Measurements from ENCODE around the gene FCGR2B.
"Not testable (repeated sequence)": the region's sequence is repeated elsewhere in the genome, so short reads cannot be mapped to it uniquely, and the experiment has no call there.

The FCGR2B gene

DNA sequence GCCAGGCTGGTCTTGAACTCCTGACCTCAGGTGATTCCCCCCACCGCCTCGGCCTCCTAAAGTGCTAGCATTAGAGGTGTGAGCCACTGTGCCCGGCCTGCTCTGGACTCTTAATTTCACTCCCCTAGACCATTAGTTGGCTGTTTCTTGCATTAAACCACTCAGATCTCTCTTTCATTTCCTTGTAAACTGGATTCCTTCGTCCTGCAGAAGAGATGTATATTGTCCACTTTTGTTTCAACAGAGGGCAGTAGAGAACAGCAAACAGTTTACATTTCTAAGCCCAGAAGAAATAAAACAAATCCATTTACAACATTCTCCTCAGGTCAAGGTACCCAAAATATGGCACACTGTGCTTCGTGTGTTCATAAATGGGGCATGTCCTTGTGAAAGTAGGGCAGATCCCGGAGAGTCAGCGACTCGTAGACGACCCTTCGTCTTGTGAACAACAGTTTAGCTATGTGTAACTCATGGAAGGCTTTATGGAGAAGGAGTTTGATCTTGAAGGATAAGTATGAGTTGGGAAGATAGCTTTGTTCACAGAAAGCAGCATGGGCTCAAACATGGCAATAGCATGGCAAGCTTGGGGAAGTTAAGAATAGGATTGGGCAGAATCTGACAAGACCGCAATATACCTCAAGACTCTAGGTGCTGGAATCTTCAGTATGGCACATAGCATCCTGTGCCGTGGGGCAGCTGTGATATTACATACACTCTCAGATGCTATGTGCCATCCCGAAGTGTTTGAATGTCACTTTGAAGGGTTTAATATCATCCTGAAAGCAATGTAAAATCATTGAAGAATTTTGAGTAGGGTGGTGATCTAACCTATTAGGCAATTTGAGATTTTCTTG is 15.2 kb upstream of the FCGR2B start:
- DNase-seq, result peak; percentile 12

DNA sequence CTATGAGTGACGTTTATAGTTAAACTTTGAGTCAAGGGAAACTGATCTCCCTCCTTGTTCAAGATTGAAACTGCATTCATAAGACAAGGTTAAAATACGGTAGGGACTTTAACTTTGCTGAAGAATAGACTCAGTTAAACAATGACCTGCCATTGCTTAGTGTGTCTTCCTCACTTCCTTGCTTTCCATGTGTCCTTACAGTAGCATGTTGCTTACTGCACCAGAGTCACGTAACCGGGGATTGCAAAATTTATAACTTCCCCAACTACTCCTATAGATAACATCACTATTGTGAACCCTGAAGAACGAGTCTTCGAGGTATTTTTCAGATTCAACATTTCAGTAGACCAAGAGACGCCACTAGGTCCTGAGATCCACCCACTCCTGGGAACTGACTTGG is 9.4 kb upstream of the FCGR2B start:
- not testable (repeated sequence) for DNase-seq

DNA sequence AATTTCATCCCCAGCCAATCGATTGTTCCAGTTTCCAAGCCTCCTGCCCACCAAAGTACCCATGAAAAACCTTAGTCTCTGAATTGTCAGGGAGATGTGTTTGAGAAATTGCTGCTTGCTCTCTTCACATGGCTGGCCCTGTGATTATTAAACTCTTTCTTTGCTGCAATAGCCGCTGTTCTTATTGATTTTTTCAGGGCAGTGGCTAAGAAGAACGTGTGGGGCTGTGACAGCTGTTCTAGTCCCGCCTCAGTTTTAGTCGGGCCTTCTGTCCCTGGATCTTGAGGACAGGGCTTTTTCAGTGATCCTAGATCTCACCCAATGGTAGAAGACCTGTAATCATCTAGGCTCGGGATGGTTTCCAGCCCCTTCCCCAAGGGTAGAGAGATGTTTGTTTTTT is 9.0 kb upstream of the FCGR2B start:
- not testable (repeated sequence) for DNase-seq

DNA sequence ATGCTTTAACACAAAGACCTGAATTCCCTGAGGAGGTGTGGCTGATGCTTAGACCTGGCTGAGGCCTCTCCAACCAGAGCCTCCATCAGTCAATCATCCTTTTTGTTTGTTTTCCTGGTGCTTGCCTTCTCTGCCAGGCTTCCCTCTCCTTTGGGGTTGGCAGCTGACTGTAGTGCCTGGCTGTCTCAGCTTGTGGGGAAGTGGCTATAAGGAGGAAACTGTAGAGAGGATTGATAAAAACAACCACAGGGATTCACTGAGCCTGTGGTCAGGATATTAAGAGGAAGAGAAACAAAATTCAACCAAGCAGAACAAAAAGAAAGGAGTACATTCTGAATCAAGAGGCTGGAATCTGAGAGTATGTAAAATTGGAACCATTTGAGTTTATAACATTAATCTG is 4.4 kb upstream of the FCGR2B start:
- not testable (repeated sequence) for DNase-seq

DNA sequence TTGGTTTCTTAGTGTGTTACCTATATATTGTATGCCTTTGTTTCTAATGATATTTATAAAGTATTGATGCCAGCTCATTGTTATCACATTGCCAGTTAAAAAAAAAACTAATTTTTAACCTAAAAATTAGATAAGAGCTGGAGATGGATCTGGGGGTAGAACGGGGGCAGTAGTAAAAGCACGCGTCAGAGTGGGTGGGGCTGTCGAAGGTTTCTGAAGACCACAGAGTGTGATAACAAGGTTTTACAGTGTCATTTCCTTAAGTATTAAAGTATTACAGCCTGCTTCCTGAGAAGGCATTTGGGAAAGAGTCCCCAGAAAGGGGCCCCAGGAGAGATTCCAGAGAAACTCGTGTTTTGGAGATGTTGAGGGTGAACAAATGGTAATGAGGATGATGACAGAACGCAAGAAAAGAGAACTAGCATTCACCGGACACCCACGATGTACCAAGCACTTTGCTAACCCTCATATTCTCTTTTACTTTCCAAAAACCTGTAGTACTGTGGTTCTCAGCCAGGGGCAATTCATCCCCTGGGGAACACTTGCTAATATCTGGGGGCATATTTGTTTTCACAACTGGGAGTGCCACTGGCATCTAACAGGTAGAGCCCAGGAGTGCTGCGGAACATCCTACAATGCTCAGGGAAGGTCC is 1.2 kb upstream of the FCGR2B start:
- DNase-seq, result not testable (repeated sequence)

DNA sequence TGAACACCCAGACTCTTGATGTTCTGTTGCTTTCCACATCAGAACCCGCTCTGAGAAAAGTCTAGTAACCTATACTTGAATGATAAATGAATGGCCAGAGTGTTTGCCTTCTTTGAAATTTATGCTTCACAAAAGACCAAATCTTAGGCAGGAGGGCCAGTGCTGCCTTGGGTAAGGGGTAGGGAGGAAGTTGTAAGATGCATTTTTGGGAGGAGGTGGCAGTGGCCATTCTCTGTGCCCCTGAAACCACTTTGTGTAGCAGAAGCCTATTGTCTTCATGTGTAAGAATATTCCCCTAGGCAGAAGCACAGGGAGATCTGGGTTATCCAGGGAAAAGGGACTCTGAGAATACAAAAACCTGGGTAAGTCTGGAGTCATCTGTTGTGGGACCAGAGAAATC is 626 bp downstream of the FCGR2B start:
- DNase-seq, result not testable (repeated sequence)

DNA sequence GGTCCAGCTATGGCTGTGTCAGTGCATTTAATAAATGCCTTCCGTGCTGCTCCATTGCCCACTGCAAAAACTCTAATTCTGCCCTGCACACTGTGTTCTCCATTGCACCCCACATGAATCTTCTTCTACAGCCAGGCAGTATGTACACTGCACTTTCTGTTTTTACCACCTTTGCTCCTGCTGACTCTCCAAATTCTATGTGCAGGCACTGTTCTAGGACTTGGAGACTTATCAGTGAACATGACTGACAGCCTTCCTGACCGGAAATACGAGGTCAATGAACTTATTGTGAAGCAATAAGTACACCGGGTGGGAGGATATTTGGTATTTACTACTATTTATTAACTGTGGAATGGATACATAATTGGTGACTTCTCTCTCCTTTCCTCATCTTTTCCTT is 1.7 kb downstream of the FCGR2B start:
- DNase-seq, result not testable (repeated sequence)

DNA sequence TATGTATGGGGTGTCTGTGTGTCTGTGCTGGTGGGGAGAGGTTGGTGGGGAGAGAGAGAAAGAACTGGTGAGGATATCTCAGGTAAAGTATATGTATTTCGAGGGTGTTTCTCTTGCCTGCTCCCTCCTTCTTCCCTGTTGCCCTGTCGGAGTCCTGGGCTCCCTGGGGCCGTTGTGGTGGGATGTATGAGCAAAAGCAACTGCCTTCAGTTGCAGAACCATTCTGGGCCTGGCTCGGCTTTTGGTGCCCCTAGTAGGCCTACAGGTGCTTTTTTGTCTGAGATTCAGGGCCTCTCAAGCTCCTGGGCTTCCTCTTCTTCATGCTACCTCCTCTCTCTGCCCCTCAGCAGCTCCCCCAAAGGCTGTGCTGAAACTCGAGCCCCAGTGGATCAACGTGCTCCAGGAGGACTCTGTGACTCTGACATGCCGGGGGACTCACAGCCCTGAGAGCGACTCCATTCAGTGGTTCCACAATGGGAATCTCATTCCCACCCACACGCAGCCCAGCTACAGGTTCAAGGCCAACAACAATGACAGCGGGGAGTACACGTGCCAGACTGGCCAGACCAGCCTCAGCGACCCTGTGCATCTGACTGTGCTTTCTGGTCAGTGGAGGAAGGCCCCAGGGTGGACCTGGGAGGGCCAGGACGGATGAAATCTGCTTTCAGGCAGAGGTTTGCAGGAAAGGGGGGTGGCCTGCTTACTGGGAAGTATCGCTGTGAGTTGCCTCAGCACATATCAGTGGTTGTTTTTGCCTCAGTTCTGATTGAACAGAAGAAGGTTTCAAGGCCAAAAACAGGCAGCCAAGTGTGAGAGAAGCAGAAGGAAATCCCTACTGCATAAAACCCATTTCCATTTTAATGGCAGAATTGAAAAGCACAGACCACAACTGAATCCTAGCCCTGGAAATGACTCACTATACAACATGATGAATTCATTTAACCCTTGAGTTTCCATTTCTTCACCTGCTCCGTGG is 8.4 kb downstream of the FCGR2B start:
- peak; percentile 14 for DNase-seq

DNA sequence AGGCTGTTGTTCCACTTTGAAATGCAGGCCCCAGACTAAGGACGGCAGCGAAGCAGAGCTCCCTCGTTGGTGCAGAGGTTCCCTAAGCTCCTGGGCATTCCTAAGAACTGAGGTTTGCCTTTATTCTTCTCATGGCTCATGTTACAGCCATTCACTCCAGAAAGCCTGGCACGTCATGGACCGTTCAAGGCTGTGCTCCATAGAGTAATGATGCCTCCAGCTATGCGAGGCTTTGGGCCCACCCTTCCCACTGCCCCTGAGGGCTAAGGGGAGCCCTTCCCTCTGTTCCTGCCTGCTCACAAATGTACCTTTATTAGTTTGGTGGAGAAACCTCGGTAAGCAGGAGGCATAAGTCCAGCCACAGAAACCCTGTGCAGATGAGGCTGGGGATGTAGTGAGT is 10.5 kb downstream of the FCGR2B start:
- not testable (repeated sequence) for DNase-seq

DNA sequence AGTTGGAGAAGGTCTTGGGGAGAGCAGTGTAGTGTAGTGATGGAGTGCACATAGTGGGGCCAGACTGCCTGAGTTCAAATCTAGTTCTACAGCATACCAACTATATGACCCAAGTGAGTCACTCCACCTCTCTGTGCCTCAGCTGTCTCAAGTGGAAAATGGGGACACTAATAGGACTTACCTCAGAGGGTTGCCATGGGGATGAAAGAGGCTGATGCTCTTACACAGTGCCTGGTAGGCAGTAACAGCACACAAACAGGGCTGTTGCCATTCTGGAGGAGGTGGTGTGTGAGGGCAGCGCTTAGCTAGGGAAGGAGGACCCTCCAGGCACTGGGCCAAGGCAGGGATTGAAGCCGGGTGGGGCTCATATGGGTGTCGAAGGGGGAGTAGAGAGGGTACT is 11.5 kb downstream of the FCGR2B start:
- DNase-seq, result not testable (repeated sequence)

DNA sequence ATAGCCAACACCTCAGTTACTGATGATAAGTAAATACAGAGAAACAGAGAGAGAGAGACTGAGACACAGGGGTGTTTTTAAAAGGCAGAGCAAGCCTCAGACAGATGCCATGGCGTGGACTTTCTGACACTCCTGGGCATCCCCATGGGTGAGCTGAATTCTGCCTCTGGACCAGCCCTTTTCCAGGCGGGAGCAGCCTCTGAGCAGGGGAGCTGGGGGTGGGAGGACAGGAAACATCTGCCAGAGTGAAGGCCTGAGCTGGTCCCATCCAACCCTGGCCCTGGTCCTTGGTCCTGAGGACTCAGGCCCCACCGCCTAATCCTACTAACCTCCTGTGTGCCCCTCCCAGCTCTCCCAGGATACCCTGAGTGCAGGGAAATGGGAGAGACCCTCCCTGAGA is 12.0 kb downstream of the FCGR2B start:
- not testable (repeated sequence) for DNase-seq

DNA sequence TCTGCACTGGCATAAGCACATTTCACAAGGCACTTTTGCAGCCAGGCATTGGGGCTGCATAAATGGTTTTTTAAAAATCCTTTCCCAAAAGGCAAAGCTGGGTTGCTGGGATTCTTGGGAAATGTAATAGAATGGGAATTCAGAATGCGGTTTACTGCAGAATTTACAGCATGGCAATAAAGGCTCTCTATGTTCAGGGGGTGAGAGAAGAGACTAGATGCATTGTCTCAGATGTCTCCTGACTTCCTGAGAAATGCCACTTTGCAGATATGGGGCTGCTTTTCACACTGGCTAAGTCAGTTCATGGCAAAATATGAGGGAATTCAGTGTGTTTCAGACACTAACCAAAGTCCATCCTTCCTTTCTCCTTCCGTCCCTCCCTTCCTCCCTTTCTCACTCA is 13.5 kb downstream of the FCGR2B start:
- DNase-seq, result no peak

DNA sequence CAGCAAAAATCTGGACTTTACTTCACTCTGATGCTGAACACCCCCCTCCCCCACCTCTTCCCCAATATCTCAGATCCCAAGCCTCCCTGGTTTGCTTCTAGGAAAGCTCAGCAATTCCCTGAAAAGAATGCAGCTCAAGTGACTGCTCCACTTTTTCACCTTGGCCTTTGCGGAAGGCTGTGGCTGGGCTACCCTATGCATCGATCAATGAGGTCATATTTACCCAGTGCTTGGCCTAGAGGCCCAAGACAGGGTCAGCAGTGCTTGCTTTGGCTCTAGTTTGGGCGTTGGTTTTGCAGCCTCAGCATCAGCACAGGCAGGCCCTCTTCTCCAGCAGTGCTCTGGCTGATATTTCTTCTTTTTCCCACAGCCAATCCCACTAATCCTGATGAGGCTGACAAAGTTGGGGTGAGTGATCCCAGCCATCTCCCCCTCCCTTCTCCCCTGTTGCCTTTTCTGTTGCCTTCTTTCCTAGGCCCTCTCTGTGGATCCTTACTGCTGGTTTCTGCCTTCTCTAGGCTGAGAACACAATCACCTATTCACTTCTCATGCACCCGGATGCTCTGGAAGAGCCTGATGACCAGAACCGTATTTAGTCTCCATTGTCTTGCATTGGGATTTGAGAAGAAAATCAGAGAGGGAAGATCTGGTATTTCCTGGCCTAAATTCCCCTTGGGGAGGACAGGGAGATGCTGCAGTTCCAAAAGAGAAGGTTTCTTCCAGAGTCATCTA is 14.2 kb downstream of the FCGR2B start:
- no peak for DNase-seq

DNA sequence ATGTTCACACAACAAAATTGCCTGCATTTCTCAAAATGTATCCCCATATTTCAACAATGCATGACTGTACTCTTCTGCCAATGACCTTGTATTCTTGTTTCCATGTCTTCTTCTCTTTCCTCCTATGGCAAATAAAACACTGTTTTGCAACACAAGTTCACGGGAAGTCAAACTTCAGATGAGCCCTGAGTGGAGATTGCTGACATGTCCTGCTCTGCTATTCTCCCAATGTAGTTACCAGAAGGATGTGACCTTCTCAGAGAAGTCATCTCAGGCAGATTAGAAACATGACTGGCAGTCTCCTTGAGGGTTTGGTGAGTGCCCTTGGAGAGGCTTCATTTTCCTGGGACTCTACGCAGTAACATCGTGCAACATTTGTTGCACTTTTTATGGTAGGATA is 15.6 kb downstream of the FCGR2B start:
- no peak for DNase-seq

DNA sequence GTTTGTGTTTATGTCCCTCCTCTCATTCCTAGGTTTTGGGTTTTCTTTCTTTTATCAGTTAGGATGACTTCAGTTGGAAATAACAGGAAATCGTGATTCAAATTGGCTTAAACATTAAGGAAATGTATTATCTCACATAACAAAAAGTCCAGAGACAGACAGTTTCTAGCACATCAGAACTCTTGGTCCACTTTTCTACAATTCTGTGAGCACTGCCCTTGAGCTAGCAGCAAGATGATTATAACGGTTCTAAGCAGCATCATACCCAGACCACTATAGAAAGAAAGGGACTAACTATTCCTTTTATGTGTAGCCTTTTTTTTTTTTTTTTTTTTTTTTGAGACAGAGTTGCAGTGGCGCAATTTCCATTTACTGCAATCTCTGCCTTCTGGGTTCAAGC is 18.9 kb downstream of the FCGR2B start:
- no peak for DNase-seq

DNA sequence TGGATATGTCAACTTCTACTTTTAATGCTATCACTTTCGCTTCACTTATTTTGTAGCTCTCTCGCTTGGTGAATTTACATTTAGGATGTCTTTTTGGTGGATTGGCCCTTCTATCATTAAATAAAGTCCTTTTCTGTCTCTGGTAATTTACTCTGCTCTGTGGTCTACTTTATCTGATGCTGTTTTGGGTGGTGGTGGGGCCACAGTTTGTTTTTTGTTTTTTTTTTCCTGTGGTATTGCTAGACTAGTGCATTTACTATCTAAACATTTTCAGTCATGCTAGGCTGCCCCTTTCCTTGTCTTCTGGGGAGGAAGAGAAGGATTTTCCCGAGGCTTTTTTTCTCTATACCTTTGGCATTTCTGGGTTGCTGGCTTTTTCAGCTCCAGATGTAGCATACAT is 26.0 kb downstream of the FCGR2B start:
- DNase-seq, result no peak

DNA sequence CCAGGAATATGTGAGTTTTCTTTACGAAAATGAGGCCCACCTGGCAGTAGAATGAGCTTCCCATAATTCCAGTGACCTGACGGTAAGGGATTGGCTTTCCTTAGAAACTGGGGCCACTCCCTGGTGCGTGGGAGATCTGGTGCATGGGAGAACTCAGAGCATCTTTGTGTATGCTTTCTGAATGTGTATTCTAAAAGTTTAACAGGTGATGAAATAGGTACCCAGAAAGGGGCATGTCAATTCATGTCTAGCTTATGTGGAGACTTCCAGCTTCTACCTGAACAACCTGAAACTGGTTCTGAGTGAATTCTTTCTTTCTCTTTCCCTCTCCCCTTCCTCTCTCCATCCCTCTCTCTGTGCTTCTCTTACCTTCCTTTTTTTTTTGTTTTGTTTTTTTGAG is 28.9 kb downstream of the FCGR2B start:
- DNase-seq, result no peak

DNA sequence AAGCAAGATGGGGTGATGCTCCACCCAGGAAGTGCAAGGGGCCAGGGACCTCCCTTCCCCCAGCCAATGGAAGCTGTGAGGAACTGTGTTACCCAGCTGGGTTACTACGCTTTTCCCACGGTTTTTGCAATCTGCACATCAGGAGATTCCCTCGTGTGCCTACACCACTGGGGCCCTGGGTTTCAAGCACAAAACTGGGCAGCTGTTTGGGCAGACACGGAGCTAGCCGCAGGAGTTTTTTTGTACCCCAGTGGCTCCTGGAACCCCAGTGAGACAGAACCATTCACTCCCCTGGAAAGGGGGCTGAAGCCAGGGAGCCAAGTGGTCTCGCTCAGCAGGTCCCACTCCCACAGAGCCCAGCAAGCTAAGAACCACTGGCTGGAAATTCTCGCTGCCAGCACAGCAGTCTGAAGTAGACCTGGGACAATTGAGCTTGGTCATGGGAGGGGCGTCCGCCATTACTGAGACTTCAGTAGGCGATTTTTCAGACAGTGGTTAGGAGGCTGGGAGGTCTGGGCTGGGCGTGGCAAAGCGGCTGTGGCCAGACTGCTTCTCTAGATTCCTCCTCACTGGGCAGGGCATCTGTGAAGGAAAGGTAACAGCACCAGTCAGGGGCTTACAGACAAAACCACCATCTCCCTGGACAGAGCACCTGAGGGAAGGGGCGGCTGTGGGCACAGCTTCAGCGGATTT is 30.2 kb downstream of the FCGR2B start:
- not testable (repeated sequence) for DNase-seq

DNA sequence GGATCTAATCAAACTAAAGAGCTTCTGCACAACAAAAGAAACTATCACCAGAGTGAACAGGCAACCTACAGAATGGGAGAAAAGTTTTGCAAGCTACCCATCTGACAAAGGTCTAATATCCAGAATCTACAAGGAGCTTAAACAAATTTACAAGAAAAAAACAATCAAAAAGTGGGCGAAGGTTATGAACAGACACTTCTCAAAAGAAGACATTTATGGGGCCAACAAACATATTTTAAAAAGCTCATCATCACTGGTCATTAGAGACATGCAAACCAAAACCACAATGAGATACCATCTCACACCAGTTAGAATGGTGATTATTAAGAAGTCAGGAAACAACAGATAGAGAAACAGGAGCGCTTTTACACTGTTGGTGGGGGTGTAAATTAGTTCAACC is 35.4 kb downstream of the FCGR2B start:
- not testable (repeated sequence) for DNase-seq

DNA sequence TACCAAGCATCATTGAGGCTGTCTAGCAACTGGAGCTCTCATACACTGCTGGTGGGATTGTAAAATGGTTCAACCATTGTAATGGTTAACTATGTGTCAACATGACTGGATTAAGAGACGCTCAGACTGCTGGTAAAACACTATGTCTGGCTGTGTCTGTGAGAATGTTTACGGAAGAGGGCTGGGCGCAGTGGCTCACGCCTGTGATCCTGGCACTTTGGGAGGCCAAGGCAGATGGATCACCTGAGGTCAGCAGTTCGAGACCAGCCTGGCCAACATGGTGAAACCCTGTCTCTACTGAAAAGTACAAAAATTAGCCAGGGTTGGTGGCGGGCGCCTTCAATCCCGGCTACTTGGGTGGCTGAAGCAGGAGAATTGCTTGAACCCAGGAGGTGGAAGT is 39.3 kb downstream of the FCGR2B start:
- no peak for DNase-seq

DNA sequence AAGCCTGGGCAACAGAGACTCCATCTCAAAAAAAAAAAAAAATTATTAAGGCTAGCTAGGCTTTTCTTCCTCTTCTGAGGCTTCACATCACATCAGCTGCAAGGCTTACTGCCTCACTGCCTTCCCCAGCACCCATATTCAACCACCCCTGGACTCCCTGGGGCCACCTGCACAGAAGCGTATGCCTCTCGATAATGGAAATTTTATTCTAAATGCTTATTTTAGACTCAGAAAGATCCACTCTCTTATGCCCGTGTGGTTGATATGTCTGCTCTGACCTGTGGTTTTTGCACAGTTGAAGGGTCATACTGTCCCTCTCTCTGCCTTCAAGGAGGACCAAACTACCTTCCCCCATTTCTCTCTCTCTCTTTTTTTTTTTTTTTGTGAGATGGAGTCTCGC is 42.6 kb downstream of the FCGR2B start:
- no peak for DNase-seq

DNA sequence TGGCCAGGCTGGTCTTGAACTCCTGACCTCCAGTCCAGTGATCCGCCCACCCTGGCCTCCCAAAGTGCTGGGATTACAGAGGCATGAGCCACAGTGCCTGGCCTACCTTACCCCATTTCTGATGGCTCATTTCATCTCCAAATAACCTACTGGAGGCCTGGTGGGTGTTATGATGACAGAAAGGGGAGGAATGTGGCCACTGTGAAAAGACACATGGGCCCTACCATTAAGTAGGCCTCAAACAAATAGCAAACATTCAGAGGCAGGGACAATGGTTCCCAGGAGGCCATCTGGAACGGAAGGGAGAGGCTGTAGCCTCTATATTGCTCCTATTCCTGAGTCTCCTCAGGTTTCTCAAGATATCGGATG is 43.2 kb downstream of the FCGR2B start:
- no peak for DNase-seq

Measured in retina (tissue), 1 donor.